MCF 10A (cell line): ENCODE results near the gene RPE. TPM values are rescaled to one million over a fixed set of nuclear protein-coding genes. Genes with fewer than 3 reads are reported as not detected.
A peak's percentile ranks its signal among the peaks of the same experiment; 100 is the strongest.

ENCODE experiments used
- BruUV-seq: library from RNA; stranded (reverse); fragments of 400-500 nt; replicated peaks from 2 replicates; lab custom pipeline; 2021; lab: Mats Ljungman, UMichigan
- CTCF ChIA-PET: fragments of 300-600 bp; sonication (Branson Sonifier 250); formaldehyde crosslinking; extraction: SDS; loops from one replicate; lab custom pipeline; 2021; ENCODE audit warnings: antibody characterized with exemption, inconsistent platforms; lab: Yijun Ruan, JAX
- POLR2A ChIA-PET: fragments of 300-600, 350-650 bp; sonication (Branson Sonifier 250); formaldehyde crosslinking; extraction: SDS; loops from one replicate; lab custom pipeline; 2020; ENCODE audit warnings: antibody characterized with exemption, inconsistent platforms; lab: Yijun Ruan, JAX
- DNase-seq: peaks from one replicate; pipeline ENCODE4 v3.0.0-alpha.2; 2018; ENCODE audit not compliant: unreplicated experiment
- H3K27ac Mint-ChIP-seq: one replicate; pipeline ENCODE4 v1.8.0; 2022; ENCODE audit warnings: mild to moderate bottlenecking, low read depth, mixed read lengths; ENCODE audit not compliant: unreplicated experiment
- H3K27me3 Mint-ChIP-seq: one replicate; pipeline ENCODE4 v1.8.0; 2022; ENCODE audit warnings: mixed read lengths; ENCODE audit not compliant: insufficient read depth, unreplicated experiment
- H3K36me3 Mint-ChIP-seq: one replicate; pipeline ENCODE4 v1.8.0; 2022; ENCODE audit warnings: mild to moderate bottlenecking, moderate library complexity, mixed read lengths; ENCODE audit not compliant: insufficient read depth, unreplicated experiment
- H3K4me1 Mint-ChIP-seq: one replicate; pipeline ENCODE4 v1.8.0; 2022; ENCODE audit warnings: mixed read lengths; ENCODE audit not compliant: insufficient read depth, unreplicated experiment
- H3K4me3 Mint-ChIP-seq: one replicate; pipeline ENCODE4 v1.8.0; 2022; ENCODE audit warnings: mild to moderate bottlenecking, moderate library complexity, mixed read lengths; ENCODE audit not compliant: unreplicated experiment
- H3K9me3 Mint-ChIP-seq: one replicate; pipeline ENCODE4 v1.8.0; 2022; ENCODE audit warnings: mixed read lengths; ENCODE audit not compliant: unreplicated experiment
- CTCF ChIP-seq: fragments of 200-600 bp; IDR thresholded peaks from one replicate; pipeline ENCODE4 v1.8.0; 2022; ENCODE audit warnings: antibody characterized with exemption, mild to moderate bottlenecking; ENCODE audit not compliant: unreplicated experiment
- intact Hi-C: fragments of 100-400 bp; cut with micrococcal nuclease; formaldehyde crosslinking; loops from 2 replicates; pipeline ENCODE4 v1.14.1; 2022
- total RNA-seq: library from RNA; stranded (reverse); gene quantifications from 2 replicates; pipeline ENCODE4 v1.2.3, GENCODE V29; 2022

Gene RPE
- total RNA-seq, 1 experiment from 2014 or later, result 90.6 TPM

- no peaks in the 10 kb centered on the region for H3K27me3 Mint-ChIP-seq
- H3K27ac Mint-ChIP-seq, result no peak overlapping the region
- POLR2A ChIA-PET, result interaction anchor here (1.2 kb wide), 1 partner anchor 167 kb away, joined by 4 read pairs; no protein-coding TSS in a partner anchor
- intact Hi-C loops, result no loop called here
- DNase-seq, result no peak
- no peak for TF ChIP-seq CTCF
- no peaks in the 10 kb centered on the region for H3K9me3 Mint-ChIP-seq
- H3K4me1 Mint-ChIP-seq, result peaks cover 34% of the 10 kb centered on the region
- H3K36me3 Mint-ChIP-seq, result peaks cover 10% of the 10 kb centered on the region
- CTCF ChIA-PET, result interaction anchor here (0.7 to 1.5 kb wide), 5 partner anchors 8 to 191 kb away, joined by 3 to 6 read pairs (median 3); no protein-coding TSS in a partner anchor
- H3K4me3 Mint-ChIP-seq, result peak overlapping the region; percentile 91
- no TSS peak for BruUV-seq
Measured at GRCh38 chr2:210004881-210005280, 2.4 kb downstream of the RPE start.

- H3K27ac Mint-ChIP-seq, result no peak overlapping the region
- BruUV-seq, result no TSS peak
- H3K36me3 Mint-ChIP-seq, result peaks cover 28% of the 10 kb centered on the region
- no peaks in the 10 kb centered on the region for H3K9me3 Mint-ChIP-seq
- TF ChIP-seq CTCF, result no peak
- H3K27me3 Mint-ChIP-seq, result no peaks in the 10 kb centered on the region
- peak; percentile 7 for DNase-seq
- no peak overlapping the region for H3K4me3 Mint-ChIP-seq
- CTCF ChIA-PET, result interaction anchor here (0.6 to 0.7 kb wide), 3 partner anchors 28 to 190 kb away, joined by 3 to 4 read pairs (median 3); no protein-coding TSS in a partner anchor
- intact Hi-C loops, result no loop called here
- H3K4me1 Mint-ChIP-seq, result peaks cover 26% of the 10 kb centered on the region
- POLR2A ChIA-PET, result no interaction called here
Measured at GRCh38 chr2:210007895-210008294, 5.5 kb downstream of the RPE start.

- no peak for DNase-seq
- Mint-ChIP-seq H3K9me3 (no peaks in the 10 kb centered on the region), H3K27ac (no peak overlapping the region), H3K36me3 (peaks cover 35% of the 10 kb centered on the region), H3K27me3 (no peaks in the 10 kb centered on the region), H3K4me3 (no peak overlapping the region), H3K4me1 (peaks cover 25% of the 10 kb centered on the region)
- intact Hi-C loops, result no loop called here
- ChIA-PET CTCF (interaction anchor here (0.8 kb wide), 1 partner anchor 675 kb away, joined by 4 read pairs; no protein-coding TSS in a partner anchor), POLR2A (no interaction called here)
- no peak for TF ChIP-seq CTCF
- BruUV-seq, result no TSS peak
Measured at GRCh38 chr2:210009126-210009525, 6.7 kb downstream of the RPE start.

GRCh38 chr2:210009896-210010295 is 7.5 kb downstream of the RPE start:
- no peak overlapping the region for H3K27ac Mint-ChIP-seq
- no peaks in the 10 kb centered on the region for H3K9me3 Mint-ChIP-seq
- no peak for TF ChIP-seq CTCF
- H3K4me3 Mint-ChIP-seq, result no peak overlapping the region
- peaks cover 18% of the 10 kb centered on the region for H3K4me1 Mint-ChIP-seq
- BruUV-seq, result no TSS peak
- peaks cover 40% of the 10 kb centered on the region for H3K36me3 Mint-ChIP-seq
- H3K27me3 Mint-ChIP-seq, result no peaks in the 10 kb centered on the region
- intact Hi-C loops, result no loop called here
- DNase-seq, result no peak
- POLR2A ChIA-PET, result no interaction called here
- CTCF ChIA-PET, result interaction anchor here (0.6 to 1.4 kb wide), 4 partner anchors 28 to 676 kb away, joined by 3 to 4 read pairs (median 4); no protein-coding TSS in a partner anchor
